Muscle layer of colon (tissue), 2 donors: ENCODE measurements around the gene CD276.
A peak's percentile ranks its signal among the peaks of the same experiment; 100 is the strongest.

ENCODE experiments used
- H3K27ac ChIP-seq: one replicate; pipeline ENCODE4 v1.7.0; 2013; ENCODE audit warnings: low read depth, mild to moderate bottlenecking, low read length, moderate library complexity
- H3K27me3 ChIP-seq, 2 donors: one replicate each; pipeline ENCODE4 v1.7.0; 2013; ENCODE audit warnings: low read length in 2 of 2, mild to moderate bottlenecking in 2 of 2; ENCODE audit not compliant: insufficient read depth in 2 of 2, control insufficient read depth in 1 of 2
- H3K36me3 ChIP-seq: one replicate; pipeline ENCODE4 v1.7.0; 2013; ENCODE audit warnings: mild to moderate bottlenecking, low read length; ENCODE audit not compliant: insufficient read depth
- H3K4me1 ChIP-seq: one replicate; pipeline ENCODE4 v1.7.0; 2013; ENCODE audit warnings: mild to moderate bottlenecking, low read length; ENCODE audit not compliant: insufficient read depth
- H3K4me3 ChIP-seq, 2 donors: one replicate each; pipeline ENCODE4 v1.7.0; 2013; ENCODE audit warnings: low read length in 2 of 2, low read depth in 1 of 2, mild to moderate bottlenecking in 1 of 2, moderate library complexity in 1 of 2
- H3K9ac ChIP-seq: one replicate; pipeline ENCODE4 v1.7.0; 2013; ENCODE audit warnings: low read length
- H3K9me3 ChIP-seq: one replicate; pipeline ENCODE4 v1.7.0; 2013; ENCODE audit warnings: mild to moderate bottlenecking, low read length
- donor health status: abdominal sarcoma.
- donor health status: Adenocarcinoma of cecum.

CD276 gene

DNA sequence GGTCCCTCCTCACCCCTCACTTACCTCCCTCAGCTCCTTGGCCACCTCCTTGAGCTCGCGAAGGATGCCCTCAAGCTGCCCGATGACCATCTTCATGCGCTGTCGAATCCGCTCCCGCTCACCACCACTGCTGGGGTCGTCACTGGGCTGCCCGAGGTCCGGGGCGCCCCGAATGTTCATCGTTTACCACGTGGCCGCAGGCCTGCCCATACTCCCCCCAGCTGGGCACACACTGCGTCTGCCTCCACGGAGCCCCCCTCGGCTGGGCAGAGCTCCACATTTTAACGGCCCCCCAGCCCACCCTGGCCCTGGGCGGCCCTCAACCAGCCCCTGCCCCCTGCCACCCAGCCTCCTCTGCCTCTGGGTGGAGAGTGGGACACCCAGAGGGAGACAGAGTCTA lies 66.8 kb downstream of the CD276 start:
- H3K9me3 ChIP-seq, result no peaks in the 10 kb centered on the region
- H3K27me3 ChIP-seq, result peaks cover 0 to 5% of the 10 kb centered on the region in 2 donors
- peak overlapping the region in 1 of 2 donors; percentile 26 for H3K4me3 ChIP-seq
- no peak overlapping the region for H3K27ac ChIP-seq
- H3K36me3 ChIP-seq, result no peaks in the 10 kb centered on the region
- no peaks in the 10 kb centered on the region for H3K4me1 ChIP-seq
- H3K9ac ChIP-seq, result no peak overlapping the region

DNA sequence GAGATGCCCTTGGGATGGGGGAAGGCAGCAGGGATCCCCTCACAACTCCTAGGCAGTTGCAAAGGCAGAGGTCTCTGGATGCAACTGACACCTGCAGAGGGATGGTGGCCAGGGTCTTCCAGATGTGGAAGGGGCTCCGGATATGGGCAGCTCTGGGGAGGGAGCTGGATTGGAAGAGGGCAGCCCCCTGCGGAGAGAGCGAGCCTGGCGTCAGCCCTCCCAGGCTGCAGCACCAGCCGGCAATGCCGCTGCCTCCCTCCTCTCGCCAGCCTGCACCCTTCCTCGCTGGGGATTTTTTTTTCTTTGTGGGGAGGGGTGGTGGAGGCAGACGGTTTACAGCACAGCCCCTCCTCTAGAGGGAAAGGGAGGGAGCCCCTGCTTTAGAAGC lies 67.3 kb downstream of the CD276 start:
- no peak overlapping the region for H3K27ac ChIP-seq
- no peak overlapping the region for H3K9ac ChIP-seq
- peaks cover 0 to 5% of the 10 kb centered on the region in 2 donors for H3K27me3 ChIP-seq
- no peaks in the 10 kb centered on the region for H3K4me1 ChIP-seq
- H3K4me3 ChIP-seq, result peak overlapping the region in 1 of 2 donors; percentile 26
- no peaks in the 10 kb centered on the region for H3K9me3 ChIP-seq
- H3K36me3 ChIP-seq, result no peaks in the 10 kb centered on the region

DNA sequence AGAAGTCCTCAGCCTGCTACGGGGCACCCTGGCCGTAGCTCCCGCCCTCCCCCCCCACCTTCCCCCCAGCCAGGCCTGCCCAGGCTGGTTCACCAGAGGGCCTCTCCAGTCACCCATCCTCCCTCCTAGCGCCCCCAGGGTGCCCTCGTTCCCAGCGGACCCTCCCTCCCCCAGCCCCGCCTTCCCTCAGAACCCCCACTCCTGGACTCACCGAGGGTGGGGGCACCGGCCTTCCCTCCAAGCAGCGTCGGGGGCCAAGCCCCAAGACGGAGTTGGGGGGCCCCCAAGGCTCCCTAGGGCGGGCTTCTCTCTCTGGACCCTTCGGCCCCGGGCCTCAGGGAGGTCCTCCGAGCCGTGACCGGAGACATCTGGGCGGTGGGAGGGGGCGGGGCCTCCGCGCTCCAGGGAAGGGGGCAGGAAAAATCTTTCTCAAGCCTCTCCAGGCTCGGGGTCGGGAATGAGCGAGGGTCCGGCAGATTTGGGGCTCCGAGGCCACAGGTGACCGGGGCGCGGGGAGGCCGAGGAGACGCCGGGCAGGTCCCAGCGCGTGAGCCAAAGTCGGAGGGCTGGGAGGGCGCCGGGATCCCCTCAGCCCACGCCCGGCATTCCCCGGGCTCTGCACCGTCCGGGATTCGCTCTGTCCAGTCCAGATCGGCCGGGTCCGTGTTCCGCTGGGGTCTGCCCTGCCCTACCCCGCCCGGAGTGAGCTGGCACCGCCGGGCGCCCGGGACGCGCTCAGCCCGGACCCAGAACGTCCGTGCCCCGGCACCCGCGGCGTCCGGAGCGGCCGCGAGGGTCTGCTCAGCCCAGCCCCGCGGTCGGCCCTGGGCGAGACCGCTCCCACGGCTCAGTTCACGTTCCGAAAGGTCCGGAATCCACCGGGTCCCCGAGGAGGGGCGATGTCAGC lies 68.0 kb downstream of the CD276 start:
- no peaks in the 10 kb centered on the region for H3K36me3 ChIP-seq
- H3K4me3 ChIP-seq, result peak overlapping the region; percentile 56 to 74
- H3K27ac ChIP-seq, result no peak overlapping the region
- no peaks in the 10 kb centered on the region for H3K9me3 ChIP-seq
- no peak overlapping the region for H3K9ac ChIP-seq
- peaks cover 0 to 5% of the 10 kb centered on the region in 2 donors for H3K27me3 ChIP-seq
- no peaks in the 10 kb centered on the region for H3K4me1 ChIP-seq

DNA sequence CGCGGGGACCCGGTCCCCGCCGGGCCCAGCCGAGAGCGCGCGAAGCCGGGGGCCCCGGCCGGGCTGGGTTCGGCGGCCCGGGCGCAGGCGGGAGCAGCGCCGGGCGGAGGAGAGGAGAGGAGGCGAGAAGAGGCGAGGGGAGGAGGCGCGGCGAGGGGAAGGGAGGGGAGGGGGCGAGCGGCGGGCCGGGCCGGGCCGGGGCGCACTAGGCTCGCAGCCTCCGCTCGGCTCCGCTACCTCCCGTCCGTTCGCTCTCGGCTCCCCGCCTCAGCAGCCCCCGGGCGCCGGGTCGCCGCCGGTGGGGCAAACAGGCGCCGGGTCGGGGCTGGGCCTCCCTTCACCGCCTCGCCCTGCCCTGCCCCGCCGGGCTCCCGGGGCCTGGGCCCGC lies 68.6 kb downstream of the CD276 start:
- no peak overlapping the region for H3K27ac ChIP-seq
- no peaks in the 10 kb centered on the region for H3K9me3 ChIP-seq
- H3K4me1 ChIP-seq, result no peaks in the 10 kb centered on the region
- H3K27me3 ChIP-seq, result peaks cover 0 to 5% of the 10 kb centered on the region in 2 donors
- H3K36me3 ChIP-seq, result no peaks in the 10 kb centered on the region
- H3K9ac ChIP-seq, result no peak overlapping the region
- peak overlapping the region; percentile 56 to 74 for H3K4me3 ChIP-seq

DNA sequence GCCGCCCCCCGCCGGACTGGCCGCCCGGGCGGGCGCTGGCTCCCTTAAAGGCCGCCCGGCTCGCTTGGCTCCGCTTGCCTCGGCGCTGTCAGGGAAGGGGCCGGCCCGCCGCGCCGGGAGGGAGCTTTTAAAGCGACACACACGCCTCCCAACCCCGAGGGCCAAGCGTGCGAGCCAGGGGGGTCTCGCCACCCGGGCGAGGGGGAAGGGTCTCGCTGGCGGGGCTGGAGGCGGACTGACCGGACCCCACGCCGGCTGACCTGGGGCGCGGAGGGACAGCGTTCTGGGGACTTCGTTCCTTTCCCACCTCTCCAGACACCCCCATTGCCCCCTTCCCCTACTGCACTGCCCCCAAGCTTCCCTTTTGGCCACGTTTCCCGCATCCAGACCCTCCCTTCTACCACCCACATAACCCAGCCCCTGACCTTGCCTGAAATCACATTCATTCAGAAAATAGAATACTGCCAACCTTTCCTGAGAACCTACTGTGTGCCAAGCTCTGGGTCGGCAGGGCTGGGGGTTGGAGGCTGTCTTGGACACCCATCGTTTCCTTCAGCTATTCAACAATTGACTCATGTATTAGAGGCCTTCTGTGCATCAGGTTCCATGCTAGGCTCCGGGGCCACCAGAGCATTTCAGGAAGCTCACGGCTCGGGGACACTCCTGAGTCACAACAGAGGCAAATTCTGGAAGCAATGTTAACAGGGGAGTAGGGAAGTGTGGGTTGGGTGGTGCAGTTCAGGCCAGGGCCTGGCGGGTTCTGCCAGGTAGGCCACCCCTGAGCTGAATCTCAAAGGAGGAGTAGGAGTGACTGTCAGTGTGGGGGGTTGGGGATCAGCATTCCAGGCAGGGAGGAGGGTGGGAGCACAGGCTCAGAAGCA lies 69.3 kb downstream of the CD276 start, which contains the start of gene INSYN1:
Gene INSYN1 (minus strand): TSS at position 102 of the 881 bp plus-strand sequence. CDS start 2,221 bp downstream, outside the sequence.
- H3K27ac ChIP-seq, result no peak within 1 kb of the TSS
- no peak within 1 kb of the TSS for H3K9ac ChIP-seq
- no peaks in the 10 kb centered on the region for H3K36me3 ChIP-seq
- peak within 1 kb of the TSS; percentile 56 to 74 for H3K4me3 ChIP-seq
- H3K27me3 ChIP-seq, result peaks cover 0 to 5% of the 10 kb centered on the region in 2 donors
- no peaks in the 10 kb centered on the region for H3K4me1 ChIP-seq
- H3K9me3 ChIP-seq, result no peaks in the 10 kb centered on the region

DNA sequence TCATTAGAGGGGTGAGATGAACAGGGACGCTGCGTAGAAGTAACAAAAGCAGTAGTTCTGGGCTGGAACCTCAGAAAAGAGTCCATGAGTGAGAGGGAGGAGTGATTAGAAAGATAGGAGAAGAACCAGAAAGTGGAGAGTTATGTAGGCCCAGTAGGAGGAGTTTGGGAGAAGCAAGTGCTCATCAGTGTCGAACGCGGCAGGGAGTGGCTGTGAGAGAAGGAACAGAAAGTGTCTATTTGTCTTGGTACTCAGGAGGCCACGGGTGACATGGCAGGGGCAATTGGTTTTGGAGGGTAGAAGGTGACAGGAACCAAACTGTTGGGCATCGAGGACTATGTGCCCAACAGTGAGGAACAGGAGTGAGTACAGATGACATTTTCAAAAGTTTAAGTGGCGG lies 70.3 kb downstream of the CD276 start:
- Histone ChIP-seq H3K9ac (no peak overlapping the region), H3K4me1 (no peaks in the 10 kb centered on the region), H3K9me3 (no peaks in the 10 kb centered on the region), H3K4me3 (no peak overlapping the region), H3K27ac (no peak overlapping the region), H3K36me3 (no peaks in the 10 kb centered on the region), H3K27me3 (peaks cover 0 to 5% of the 10 kb centered on the region in 2 donors)

DNA sequence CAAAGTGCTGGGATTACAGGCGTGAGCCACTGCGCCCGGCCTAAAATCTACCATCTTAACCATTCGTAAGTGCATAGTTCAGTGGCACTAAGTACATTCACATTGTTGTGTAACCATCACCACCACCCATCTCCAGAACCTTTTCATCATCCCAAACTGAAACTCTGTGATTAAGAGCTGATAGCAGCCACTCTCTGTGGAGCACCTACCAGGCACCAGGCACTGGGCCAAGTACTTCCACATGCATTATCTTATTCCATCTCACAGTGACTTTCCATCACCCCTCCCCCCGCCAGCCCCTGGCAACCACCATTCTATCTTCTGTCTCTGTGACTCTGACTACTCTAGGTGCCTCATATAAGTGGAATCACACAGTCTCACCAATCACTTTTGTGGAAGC lies 71.3 kb downstream of the CD276 start:
- Histone ChIP-seq H3K27me3 (peaks cover 0 to 5% of the 10 kb centered on the region in 2 donors), H3K9ac (no peak overlapping the region), H3K4me3 (no peak overlapping the region), H3K9me3 (no peaks in the 10 kb centered on the region), H3K4me1 (no peaks in the 10 kb centered on the region), H3K27ac (no peak overlapping the region), H3K36me3 (no peaks in the 10 kb centered on the region)

DNA sequence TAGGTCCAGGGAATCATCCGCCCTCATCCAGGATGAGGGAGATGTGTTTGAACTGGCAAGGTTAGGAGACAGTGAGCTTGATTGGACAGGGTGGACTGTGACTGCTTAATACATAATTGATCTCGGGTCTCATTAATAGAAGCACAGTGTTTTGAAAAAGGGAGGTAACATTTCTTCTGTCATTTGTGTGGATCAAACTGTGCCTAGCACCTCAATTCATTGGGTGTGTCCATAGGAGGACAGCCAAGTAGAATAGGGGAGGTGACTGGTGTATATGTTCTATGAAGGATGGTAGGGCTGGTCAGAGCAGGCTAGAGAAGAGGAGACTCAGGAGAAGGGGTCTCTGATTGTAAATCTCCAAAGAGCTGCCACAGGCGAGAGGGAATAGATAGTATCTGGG lies 71.8 kb downstream of the CD276 start:
- no peaks in the 10 kb centered on the region for H3K36me3 ChIP-seq
- H3K27ac ChIP-seq, result no peak overlapping the region
- no peaks in the 10 kb centered on the region for H3K4me1 ChIP-seq
- no peaks in the 10 kb centered on the region for H3K9me3 ChIP-seq
- H3K9ac ChIP-seq, result no peak overlapping the region
- no peak overlapping the region for H3K4me3 ChIP-seq
- H3K27me3 ChIP-seq, result peaks cover 0 to 5% of the 10 kb centered on the region in 2 donors

DNA sequence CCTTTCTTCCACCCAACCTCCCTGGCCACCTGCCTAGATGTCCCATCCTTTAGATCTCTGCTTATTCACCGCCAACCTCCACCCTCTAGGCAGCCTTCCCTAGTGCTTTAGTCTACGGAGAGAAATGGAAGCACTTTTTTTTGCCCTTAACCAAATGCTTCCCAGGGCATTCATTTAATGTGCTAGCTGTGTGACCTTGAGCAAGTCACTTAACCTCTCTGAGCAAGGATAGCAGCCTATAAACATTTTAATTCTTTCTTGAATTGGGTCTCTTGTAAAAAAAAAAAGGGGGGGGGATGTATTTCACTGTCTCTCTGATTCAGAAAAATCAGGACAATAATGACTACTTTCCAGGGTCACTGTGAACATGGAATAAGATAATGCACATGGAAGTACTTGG lies 72.2 kb downstream of the CD276 start:
- Histone ChIP-seq H3K9ac (no peak overlapping the region), H3K27ac (no peak overlapping the region), H3K36me3 (no peaks in the 10 kb centered on the region), H3K4me3 (no peak overlapping the region), H3K27me3 (peaks cover 0 to 5% of the 10 kb centered on the region in 2 donors), H3K4me1 (no peaks in the 10 kb centered on the region), H3K9me3 (no peaks in the 10 kb centered on the region)

DNA sequence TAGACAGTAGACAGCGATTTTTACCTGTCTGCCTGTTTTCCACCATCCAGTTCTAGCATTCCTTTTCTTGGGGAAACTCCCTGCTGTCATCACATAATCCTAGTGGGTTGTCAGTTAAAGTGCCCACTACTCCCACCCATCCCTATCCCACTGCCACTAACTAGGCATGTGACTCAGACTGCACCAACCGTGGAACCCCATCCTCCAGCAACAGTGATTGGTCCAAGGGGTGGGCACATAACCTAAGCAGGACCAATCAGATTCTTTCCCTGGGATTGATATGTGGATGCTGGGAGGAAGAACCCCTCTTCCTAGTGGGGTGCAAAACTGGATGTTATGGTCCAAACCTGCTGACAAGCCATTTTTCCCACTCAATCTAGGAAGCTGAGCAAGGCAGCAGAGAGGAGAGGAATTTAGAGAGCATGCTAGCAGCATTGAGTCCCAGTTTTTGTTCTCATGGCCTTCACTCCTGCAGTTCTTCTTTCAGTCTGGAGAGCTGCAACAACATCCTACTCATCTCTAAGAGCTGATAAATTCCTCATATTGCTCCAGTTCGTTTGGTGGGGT lies 72.8 kb downstream of the CD276 start:
- no peak overlapping the region for H3K9ac ChIP-seq
- no peak overlapping the region for H3K4me3 ChIP-seq
- no peak overlapping the region for H3K27ac ChIP-seq
- peaks cover 0 to 4% of the 10 kb centered on the region in 2 donors for H3K27me3 ChIP-seq
- H3K9me3 ChIP-seq, result no peaks in the 10 kb centered on the region
- H3K4me1 ChIP-seq, result no peaks in the 10 kb centered on the region
- no peaks in the 10 kb centered on the region for H3K36me3 ChIP-seq

DNA sequence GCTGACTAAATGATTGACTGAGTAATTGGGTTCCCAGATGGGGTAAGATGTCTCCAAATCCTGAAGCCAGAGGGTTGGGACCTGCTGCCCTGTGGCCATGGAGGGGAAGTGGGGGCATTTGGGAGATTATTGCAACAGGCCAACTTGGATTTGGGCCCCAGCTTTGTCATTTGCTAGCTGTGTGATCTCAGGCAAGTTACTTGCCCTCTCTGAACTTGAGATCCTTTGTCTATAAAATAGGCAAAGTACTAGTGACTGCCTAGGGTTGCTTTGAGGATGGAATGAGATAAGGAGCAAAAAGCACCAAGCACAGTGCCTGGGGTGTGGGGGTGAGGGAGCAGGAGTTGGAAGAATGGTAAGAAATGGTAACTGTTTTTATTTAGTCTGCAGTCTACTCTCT lies 73.4 kb downstream of the CD276 start:
- Histone ChIP-seq H3K27me3 (no peaks in the 10 kb centered on the region), H3K36me3 (no peaks in the 10 kb centered on the region), H3K4me1 (no peaks in the 10 kb centered on the region), H3K27ac (no peak overlapping the region), H3K4me3 (no peak overlapping the region), H3K9me3 (no peaks in the 10 kb centered on the region), H3K9ac (no peak overlapping the region)
